Lower leg skin (tissue), 3 donors: Measurements from ENCODE around the gene TGFBR3.

ENCODE experiments used
- POLR2A ChIP-seq, 2 donors: fragments of 450-650 bp; IDR thresholded peaks; one replicate each; pipeline ENCODE4 v1.6.1; 2016 to 2017; ENCODE audit warnings: antibody characterized with exemption in 2 of 2, mild to moderate bottlenecking in 1 of 2, moderate library complexity in 1 of 2
- TF ChIP-seq, protein P1 (sequence below), 3 donors: fragments of 450-650 bp; IDR thresholded peaks; one replicate each; pipeline ENCODE4 v1.5.1; 2016; ENCODE audit warnings: antibody characterized with exemption in 3 of 3, mild to moderate bottlenecking in 3 of 3, moderate library complexity in 2 of 3

DNA sequence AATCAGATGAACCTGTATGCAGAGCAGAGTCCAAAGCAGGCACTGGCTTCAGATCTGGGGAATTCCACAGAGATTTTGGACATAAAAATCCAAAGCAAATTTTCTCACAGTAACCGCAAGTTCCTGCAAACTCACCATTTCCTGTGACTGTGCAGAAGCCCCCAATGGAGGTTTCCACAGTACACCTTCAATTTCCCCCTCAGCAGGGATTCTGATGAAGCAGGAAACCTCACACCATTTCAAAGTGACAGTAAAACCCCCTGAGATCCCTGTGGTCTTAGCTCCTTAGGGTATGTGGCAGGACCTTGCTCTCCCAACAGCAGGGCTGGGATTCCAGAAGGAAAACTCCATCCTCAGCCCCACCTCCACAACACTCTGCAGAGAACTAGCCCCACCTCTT lies 6.0 kb upstream of the TGFBR3 start:
- TF ChIP-seq, protein P1, sequence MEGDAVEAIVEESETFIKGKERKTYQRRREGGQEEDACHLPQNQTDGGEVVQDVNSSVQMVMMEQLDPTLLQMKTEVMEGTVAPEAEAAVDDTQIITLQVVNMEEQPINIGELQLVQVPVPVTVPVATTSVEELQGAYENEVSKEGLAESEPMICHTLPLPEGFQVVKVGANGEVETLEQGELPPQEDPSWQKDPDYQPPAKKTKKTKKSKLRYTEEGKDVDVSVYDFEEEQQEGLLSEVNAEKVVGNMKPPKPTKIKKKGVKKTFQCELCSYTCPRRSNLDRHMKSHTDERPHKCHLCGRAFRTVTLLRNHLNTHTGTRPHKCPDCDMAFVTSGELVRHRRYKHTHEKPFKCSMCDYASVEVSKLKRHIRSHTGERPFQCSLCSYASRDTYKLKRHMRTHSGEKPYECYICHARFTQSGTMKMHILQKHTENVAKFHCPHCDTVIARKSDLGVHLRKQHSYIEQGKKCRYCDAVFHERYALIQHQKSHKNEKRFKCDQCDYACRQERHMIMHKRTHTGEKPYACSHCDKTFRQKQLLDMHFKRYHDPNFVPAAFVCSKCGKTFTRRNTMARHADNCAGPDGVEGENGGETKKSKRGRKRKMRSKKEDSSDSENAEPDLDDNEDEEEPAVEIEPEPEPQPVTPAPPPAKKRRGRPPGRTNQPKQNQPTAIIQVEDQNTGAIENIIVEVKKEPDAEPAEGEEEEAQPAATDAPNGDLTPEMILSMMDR (IDR thresholded peaks at IDR 0.05), result no peak
- no peak for TF ChIP-seq POLR2A (IDR thresholded peaks at IDR 0.05)
